RCC 7860 (cell line): ENCODE results near the gene TLN1.
A peak's percentile ranks its signal among the peaks of the same experiment; 100 is the strongest.

Source experiments
- DNase-seq: peaks from one replicate; pipeline ENCODE4 v3.0.0-alpha.2; 2015; ENCODE audit warnings: low spot score
- FAIRE-seq: peaks from 2 replicates; lab custom pipeline; 2012; peaks lifted over from hg19 to GRCh38; lab: Jason Lieb, UNC

Gene TLN1

GRCh38 chr9:35754264-35754663 is 22.3 kb upstream of the TLN1 start, which contains the start of gene MSMP:
MSMP (minus strand) TSS chr9:35754276; CDS start chr9:35754129, 147 bp downstream.
- FAIRE-seq (no peak), DNase-seq (no peak)

DNA sequence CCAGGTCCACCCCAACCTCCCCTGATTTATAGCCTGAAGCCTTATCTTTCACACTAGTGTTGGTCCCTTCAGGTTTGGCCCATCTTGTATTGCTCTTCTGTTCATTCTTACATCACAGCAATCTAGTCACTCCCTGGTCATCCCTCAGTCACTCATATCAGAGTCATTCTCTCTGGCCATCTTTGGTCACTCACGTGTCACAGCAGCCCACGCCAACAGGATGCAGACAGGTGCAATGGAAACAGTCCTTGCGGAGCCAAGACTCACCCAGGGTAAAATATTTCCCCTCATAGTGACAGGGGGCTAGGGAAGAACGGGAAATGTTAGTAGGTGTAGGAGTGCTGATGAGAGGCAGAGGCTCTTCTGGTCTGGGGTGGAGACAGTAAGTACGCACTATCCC is 21.5 kb upstream of the TLN1 start:
- DNase-seq, result no peak
- FAIRE-seq, result no peak

GRCh38 chr9:35750256-35750531 is 18.2 kb upstream of the TLN1 start:
- FAIRE-seq (no peak), DNase-seq (no peak)

DNA sequence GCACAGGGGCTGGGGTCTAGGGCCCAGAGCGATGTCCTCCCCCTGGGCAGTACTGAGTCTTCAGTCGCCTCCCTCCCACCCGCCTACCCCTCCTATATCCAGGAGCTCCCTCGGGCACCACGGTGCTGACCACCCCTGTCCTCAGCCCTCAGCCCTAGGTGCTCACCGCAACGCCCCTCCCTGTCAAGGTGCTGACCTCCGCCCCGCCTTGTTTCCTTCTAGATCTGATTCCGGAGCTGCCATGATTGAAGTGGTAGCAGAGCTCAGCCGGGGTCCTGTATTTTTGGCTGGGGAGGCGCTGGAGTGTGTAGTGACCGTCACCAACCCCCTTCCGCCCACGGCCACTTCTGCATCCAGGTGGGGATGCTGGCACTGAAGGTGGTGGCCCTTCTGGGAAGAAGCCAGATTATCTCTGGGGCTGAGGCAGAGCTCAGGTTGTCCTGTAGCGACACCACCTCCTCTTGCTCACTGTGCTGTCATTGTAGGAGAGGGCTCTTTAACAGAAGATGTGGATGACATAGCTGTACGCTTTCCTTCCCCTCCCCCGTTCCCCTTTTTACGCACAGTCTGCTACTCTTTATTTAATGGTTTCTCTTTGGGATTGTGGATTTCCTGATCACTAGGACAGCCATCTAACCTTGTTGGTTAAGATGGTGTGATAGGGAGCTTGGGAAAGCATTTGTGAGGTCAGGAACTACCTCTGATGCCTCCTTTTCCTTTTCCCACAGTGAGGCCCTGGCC is 17.7 kb upstream of the TLN1 start:
- DNase-seq, result no peak
- FAIRE-seq, result no peak

- DNase-seq, result peak; percentile 29
- no peak for FAIRE-seq
These were observed 17.0 kb upstream of the TLN1 start, which contains the start of the genes GBA2 and RGP1 for GRCh38 chr9:35748858-35749514. GBA2 (minus strand) TSS chr9:35749228; CDS start chr9:35748704, 524 bp downstream. RGP1 (plus strand) TSS chr9:35749287; CDS start chr9:35749756, 469 bp downstream.

- DNase-seq (no peak), FAIRE-seq (no peak)
These were observed 16.4 kb upstream of the TLN1 start for GRCh38 chr9:35748242-35748857.

DNA sequence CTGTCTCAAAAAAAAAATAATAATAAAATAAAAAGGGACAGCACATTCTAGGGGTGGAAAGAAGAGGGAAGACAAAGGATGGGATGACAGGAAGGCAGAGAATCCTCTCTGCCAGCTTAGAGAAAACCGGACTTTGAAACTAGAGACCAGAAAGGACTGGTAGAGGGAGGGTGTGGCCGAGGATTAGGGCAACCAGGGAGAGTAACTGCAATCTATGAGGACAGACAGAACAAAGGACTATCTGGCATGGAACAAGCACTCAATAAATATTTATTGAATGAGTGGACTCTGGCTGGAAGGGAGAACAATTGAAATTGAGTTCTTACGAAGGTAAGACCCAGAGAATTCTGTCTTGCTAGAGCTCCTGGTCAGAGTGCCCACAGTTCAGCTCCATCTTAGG is 14.6 kb upstream of the TLN1 start:
- no peak for FAIRE-seq
- DNase-seq, result no peak

- DNase-seq (no peak), FAIRE-seq (no peak)
These were observed 13.6 kb upstream of the TLN1 start for GRCh38 chr9:35745569-35745968.

DNA sequence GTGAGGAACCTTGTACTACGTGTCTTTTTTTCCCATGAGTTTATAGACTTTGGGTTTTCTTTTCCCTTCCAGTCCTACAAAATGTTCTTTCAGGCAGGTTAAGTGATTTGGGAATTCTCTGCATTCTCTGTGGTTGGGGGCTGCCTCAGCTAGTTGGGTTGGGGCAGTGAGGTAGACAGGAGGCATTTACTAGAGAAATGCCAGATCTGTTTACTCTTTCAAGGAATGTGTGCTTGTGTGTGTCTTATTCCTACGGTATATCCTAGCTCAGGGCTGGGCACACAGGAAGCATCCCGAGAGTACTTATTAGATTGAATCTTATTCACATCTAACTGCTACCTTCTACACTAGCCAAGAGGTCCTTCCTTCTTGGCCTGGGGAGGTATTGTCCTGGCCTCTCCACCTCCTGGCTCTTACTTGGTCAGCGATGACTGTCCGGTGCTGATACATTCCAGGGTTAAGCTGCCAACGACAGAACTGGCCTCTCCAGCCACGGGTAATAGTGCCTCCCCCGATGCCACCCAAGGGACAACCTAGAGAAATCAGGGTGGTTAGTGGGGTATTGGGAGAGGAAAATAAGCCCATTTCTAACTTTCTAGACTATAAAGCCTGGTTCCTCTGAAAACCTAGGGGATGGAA is 12.0 kb upstream of the TLN1 start:
- DNase-seq, result no peak
- FAIRE-seq, result no peak

- no peak for DNase-seq
- FAIRE-seq, result no peak
These were observed 11.5 kb upstream of the TLN1 start for GRCh38 chr9:35743452-35743851.

DNA sequence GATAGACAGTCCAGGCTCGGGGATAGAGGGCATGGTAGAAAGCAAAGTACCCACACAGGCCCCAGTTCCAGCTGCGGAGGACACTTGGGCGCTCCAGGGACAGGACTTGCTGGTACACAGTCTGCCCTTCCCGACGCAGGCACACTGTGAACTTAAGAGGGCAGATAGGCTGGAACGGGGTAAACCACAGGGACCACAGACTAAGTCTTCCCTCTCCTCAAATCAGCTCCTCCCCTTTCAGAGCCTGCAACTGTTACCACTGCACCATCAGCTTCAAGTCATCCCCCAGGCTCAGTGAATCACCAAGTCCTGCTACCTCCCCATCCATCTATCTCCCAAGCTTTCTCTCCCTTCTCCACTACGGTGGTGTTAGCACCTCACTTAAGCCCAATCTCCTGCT is 9.7 kb upstream of the TLN1 start:
- FAIRE-seq (no peak), DNase-seq (no peak)

GRCh38 chr9:35740243-35740642 is 8.2 kb upstream of the TLN1 start:
- FAIRE-seq (no peak), DNase-seq (no peak)

DNA sequence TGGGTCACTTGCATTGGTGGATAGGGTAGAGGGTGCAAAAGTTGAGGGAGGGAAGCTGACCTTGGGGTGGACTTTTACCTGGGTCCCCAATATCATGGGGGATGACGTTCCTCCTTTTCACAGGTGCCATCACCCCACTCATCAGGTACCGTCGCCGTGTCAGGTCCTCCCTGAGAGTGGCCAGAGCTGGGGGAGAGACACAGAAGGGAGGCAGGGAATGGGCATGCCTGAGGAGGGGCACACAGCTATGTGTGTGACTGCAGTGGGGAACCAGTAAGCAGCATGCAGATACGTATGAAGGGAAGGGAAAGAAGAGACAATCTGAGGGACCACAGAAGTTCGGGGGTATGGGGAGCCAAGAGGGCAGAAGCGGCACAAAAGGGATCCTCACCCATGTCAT is 6.9 kb upstream of the TLN1 start:
- no peak for DNase-seq
- no peak for FAIRE-seq

DNA sequence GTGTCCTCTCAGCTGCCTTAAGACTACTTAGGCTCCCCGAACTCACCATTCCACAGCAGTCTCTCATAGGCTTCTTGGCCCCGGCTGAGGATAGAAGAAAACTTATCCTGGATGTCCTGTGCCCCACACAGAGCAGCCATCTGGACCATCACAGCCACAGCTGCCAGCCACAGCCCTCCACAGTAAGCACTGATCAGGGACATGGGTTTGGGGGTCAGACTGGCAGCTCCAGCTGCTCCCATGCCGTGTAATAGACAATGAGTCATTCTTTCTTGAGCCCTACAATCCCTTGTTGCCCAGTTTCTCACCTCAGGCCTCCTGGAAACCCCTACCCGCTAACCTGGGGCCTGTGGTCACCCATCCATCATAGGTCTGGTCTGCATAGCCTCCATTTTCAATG is 6.2 kb upstream of the TLN1 start:
- no peak for DNase-seq

GRCh38 chr9:35737143-35737542 is 5.1 kb upstream of the TLN1 start:
- FAIRE-seq (no peak), DNase-seq (no peak)

More for the DNA sequence above, 6.2 kb upstream of the TLN1 start:
- FAIRE-seq, result no peak

DNA sequence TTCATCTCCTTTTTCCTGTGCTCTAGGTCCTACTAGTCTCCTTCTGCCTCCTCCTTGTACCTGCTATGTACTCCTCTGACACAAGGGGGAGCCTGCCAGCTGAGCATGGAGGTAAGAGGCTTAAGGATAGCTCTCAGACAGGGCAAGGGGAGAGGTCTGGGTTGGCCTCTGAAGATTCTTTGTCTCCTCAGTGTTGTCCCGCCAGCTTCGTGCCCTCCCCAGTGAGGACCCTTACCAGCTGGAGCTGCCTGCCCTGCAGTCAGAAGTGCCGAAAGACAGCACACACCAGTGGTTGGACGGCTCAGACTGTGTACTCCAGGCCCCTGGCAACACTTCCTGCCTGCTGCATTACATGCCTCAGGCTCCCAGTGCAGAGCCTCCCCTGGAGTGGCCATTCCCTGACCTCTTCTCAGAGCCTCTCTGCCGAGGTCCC is 4.2 kb upstream of the TLN1 start:
- DNase-seq (peak; percentile 57), FAIRE-seq (no peak)

GRCh38 chr9:35734096-35734495 is 2.1 kb upstream of the TLN1 start:
- no peak for FAIRE-seq
- DNase-seq, result no peak

- peak; percentile 68 for DNase-seq
These were observed 976 bp upstream of the TLN1 start for GRCh38 chr9:35732800-35733541.

DNA sequence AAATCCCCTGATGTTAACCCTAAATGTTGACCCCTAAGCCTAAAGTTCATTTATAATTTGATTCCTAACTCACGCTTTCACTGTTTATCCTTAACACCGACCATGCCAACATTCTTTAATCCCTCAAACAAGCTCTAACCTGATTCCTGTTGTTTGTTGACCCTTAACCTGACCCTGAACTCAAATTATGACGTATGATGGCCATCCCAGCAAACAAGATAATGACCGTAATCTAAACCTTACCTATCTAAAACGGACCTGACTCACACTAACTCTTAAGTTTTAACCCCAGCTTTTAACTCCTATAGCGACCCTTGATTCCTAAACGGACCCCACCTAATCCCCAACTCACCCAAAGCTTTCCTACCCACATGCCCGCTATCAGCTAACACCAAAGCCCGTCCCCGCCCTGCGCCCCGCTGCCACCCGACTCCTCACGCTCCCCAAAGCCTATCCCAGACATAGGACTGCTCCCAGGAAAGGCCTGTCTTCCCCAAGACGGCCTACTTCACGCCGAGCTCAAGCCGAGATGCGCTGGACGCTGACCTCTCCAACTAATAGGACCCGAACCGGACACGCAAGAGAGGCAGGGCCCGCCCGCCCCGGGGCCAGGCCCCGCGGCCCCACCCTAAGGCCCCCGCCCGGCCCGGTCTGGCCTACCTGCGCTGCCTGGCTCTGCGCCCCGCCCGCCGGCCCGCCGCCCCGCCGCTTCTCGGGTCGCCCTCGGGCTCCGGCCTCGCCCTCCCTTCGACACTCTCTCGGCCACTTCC is 395 bp downstream of the TLN1 start:
- DNase-seq (peak; percentile 16), FAIRE-seq (no peak)

More at GRCh38 chr9:35732800-35733541, 976 bp upstream of the TLN1 start:
- FAIRE-seq, result peak; percentile 7

- DNase-seq, result no peak
- no peak for FAIRE-seq
These were observed 1.5 kb downstream of the TLN1 start for GRCh38 chr9:35730486-35730854.
